Retina (tissue), 1 donor: ENCODE measurements around the gene CFAP99.
A peak's percentile ranks its signal among the peaks of the same experiment; 100 is the strongest.

ENCODE experiments used
- DNase-seq: peaks from one replicate; pipeline ENCODE4 v3.0.0-alpha.2; 2016

CFAP99 gene

GRCh38 chr4:2393353-2394270 is 25.1 kb upstream of the CFAP99 start:
- peak; percentile 52 for DNase-seq

DNA sequence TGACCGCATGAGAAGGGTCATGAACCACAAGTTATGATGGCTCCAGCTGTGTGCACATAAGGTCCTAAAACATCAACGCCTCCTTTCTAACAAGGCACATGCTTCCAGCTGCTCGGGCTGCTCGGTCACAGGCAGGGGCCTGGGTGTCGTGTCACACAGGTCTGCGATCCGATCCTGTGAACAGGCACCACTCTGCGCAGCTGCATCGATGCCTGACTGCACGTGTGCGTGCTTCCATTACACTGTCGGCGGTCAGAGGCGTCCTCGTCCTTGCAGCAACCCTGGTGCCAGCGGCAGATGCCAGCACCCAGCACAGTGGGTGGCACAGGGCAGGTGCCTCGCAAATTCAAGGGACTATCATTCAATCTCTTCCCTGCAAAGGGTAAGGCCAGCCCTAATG is 24.2 kb upstream of the CFAP99 start:
- DNase-seq, result no peak

- DNase-seq, result no peak
Observed at GRCh38 chr4:2395038-2395437, 23.7 kb upstream of the CFAP99 start.

GRCh38 chr4:2395584-2395983 is 23.2 kb upstream of the CFAP99 start:
- DNase-seq, result no peak

DNA sequence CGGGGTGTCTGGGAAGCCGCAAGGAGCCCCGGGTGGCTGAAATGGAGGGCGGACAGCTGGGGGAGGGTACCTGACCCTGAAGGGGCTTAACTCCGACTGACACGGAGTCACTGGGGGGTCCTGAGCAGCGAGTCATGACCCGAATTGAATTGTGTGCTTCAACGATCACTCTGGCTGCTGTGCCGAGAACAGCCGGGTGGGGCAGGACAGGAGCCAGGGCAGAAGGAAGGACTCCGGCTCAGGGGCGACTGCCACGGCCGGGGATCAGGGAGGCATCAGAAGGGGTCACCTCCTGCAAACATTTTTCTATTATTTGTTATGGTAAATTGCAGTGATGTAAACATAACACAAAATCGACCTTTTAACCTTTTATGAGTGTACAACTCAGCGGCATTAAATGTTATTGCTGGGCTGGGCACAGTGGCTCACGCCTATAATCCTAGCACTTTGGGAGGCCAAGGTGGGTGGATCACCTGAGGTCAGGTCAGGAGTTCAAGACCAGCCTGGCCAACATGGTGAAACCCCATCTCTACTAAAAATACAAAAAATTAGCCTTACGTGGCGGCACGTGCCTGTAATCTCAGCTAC is 21.9 kb upstream of the CFAP99 start:
- DNase-seq, result no peak

DNA sequence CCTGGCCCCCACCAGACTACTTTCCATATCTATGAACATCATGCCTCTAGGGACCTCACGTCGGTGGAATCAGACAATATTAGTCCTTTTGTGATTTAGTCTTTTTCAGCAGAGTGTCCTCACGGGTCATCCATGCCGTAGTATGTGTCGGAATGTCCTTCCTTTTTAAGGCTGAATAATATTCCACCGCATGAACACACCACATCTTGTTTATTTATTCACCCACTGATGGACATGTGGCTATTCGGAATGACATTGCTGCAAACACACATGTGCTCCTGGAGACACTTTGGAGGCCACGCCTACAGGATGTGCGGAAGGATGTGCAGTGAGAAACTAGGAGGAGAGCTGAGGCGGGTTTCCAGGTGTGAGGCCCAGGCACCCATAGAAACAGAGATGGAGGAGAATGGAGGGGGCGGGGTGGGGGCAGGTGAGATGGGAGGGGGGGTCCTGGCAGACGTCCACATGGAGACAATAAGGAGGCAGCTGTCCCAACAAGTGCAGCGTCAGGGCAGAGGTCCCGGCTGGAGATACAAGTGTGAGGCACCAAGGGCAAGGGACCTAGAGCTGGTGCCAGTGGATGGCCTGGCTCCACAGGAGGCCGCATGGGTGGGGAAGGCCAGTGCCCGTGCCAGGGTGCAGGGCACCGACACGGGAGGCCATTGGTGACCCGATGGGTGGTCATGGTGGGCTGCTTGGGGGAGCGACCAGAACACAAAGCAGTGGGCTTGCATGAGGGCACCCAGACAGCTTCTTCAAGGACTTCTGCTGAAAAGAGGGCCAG is 21.0 kb upstream of the CFAP99 start:
- DNase-seq, result no peak

- no peak for DNase-seq
Observed at GRCh38 chr4:2399216-2399615, 19.5 kb upstream of the CFAP99 start.

DNA sequence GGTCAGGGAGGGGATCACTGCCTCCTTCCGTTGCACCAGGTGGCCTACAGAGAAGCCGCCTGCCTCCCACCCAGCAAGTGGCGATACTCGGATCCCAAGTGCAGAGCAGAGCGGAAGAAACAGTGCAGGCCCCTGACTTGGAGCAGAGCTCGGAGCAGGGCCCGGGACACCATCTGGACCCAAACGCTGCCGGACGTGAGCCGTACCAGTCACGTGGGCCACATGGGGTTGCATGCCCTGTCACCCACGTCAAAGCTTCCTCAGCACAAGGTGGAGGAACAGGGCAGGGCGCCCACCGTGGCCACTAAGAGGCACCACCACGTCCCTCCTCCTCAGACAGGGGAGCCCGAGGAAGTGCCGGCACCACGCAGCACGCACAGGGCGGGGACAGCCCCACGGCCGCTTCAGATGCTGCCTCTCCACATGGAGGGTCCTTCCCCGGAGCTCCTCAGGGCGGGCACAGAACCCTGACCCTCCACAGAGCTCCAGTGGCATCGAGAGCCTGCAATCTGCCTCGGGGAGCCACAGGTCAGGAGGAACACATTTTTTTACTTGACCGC is 19.0 kb upstream of the CFAP99 start:
- no peak for DNase-seq

- no peak for DNase-seq
Observed at GRCh38 chr4:2400841-2401609, 17.7 kb upstream of the CFAP99 start.

GRCh38 chr4:2401610-2401983 is 17.2 kb upstream of the CFAP99 start:
- no peak for DNase-seq

- DNase-seq, result peak; percentile 68
Observed at GRCh38 chr4:2402048-2402842, 16.5 kb upstream of the CFAP99 start.

DNA sequence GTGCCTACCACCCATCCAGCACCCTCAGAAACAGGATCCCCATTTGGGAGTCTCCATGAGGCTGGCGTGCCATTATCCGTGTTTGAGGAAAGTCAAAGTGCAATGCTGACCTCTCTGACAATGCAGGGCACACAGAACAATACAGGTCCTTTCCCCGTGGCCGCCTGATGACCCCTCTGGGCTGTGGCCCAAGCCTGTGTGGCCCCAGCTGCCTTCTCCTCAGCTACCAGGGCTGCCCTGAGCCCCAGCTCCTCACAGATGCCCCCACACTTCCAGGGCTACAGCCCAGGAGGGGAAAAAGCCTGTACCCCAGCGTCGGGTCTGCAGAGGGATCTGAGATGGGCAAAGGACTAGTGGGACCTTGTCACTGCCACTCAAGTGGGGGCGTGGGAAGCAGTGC is 15.8 kb upstream of the CFAP99 start:
- no peak for DNase-seq

DNA sequence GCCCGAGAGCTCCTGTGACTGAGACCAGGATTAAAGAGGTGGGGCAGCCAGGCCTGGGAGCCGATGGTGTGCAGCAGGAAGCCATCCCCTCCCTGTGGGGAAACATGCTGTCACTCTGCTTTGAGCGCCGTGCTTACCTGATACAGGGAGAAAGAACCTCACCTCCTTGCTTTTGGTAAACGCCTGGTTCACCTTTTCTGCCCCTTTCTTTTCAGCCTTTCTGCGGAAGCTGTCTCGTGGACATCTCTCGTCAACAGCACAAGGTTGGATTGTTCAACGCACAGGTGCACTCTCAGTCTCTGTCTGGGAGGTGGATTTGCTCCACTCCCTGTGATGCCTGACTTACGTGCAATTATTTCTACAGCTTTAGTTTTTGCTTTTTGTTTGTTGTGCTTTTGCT is 12.3 kb upstream of the CFAP99 start:
- DNase-seq, result no peak

- no peak for DNase-seq
Observed at GRCh38 chr4:2406920-2407319, 11.8 kb upstream of the CFAP99 start.

DNA sequence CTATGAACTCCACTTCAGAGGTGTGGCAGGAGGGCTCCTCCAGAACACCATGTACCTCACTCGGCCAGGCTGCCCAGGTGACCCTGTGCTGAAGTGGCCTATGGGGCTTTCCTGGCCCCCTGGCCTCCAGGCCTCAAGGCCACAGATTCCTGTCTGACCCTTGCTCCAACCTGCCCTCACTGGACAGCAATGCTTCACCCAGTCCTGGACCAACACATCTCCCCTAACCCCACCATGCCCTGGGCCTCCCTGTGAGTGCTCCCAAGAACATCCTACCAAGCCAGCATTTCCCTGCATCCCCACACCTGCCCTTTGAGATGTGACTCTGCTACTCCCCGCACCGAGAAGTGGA is 10.8 kb upstream of the CFAP99 start:
- DNase-seq, result no peak

DNA sequence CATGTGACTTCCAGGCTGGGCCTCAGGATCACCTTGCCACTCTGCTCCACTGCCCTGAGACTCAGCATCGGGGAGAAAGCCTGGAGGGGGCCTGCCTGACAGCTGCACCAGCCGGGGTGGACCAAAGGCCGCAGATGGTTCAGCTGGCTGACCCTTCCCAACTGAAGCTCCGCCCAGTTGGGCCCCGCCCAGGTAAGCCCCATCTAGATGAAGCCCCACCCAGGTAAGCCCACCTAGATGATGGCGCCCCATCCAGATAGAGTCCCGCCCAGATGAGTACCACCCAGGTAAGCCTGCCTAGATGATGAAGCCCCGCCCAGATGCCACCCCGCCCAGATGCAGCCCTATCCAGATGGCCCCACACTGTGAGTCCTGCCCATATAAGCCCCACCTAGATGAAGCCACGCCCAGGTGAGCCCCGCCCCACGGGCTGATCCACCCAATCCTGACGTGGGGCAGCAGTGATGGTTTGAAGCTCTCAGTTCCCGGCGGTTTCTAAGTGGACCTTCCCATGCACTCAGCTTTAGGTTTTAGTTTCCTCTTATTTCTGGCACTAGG is 10.3 kb upstream of the CFAP99 start:
- no peak for DNase-seq

DNA sequence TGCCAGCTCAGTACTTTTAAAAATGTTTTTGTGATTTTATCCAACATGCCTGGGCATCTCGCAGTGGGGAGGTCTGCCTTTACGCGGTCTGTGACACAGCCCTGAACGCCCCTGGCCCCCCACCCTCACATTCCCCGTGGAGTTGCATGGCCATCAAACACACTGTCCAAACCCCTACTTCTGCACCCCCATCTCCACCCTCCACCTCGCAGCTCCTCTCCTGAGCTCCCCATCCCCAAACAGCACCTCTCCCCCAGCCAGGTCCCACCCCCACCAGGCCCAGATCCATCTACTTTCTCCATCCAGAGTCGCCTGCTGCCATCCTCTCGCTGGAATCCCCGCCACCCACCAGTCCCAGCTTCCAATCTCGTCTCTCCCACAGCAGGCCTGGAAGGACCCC is 9.8 kb upstream of the CFAP99 start:
- no peak for DNase-seq

- DNase-seq, result no peak
Observed at GRCh38 chr4:2409381-2409783, 9.4 kb upstream of the CFAP99 start.

DNA sequence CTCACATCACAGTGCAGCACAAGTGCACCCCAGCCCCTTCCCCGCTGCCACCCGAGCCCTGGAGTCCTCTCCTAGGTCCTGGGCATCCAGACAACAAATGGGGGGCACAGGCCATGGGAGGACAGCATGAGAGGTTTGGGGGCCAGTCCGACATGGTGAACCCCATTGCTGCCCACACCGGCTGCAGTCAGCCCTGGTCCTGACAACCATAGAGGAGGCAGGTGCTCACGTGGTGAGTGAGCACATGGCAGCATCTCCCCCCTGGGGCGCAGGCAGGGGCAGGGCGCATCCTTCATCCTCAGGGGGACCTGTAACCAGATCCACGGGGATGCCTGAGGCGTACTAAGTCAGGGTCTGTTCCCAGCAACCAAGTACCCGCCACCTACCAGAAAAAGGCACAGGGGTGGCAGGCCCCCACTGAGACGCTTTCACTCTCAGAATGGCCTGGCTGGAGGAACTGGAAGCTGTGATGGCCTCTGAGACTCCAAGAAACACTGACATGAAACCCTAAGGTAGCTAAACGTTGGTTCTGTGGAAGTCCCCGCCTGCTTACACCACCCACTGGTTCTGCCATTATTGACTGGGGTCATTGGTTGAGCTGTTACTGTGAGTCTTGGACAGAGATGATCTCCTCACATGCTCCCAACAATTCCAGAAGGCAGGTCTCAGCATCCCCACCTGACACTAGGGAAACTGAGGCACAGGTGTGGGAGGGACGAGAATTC is 6.8 kb upstream of the CFAP99 start:
- DNase-seq, result no peak

DNA sequence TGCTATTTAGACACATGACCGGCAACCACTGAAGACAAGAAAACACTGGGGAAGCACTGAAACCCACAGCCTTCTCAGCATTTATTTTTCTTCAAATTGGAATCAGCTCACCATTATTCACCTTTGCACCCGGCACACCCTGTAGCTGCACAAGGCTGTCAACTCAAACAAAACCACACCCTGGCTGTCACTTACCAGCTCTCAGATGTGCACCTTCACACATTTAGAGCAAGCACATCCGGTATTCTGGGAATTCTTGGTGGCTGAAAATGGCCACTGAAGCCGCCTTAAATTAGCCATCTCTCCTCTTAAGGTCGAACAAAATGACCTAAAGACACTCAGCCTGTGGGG is 6.2 kb upstream of the CFAP99 start:
- no peak for DNase-seq
